SK-N-SH (cell line): ENCODE data around the gene PKN2.

Experiments
- CHD2 ChIP-seq: fragments of 150-350 bp; IDR thresholded peaks from 2 replicates; pipeline ENCODE4 v1.6.1; 2018; ENCODE audit warnings: low read length; ENCODE audit not compliant: partially characterized antibody
- FOXM1 ChIP-seq: IDR thresholded peaks from 2 replicates; pipeline ENCODE4 v1.4.0; 2012; ENCODE audit warnings: low read depth, mild to moderate bottlenecking
- GABPA ChIP-seq: IDR thresholded peaks from 2 replicates; pipeline ENCODE4 v1.4.0; 2012; ENCODE audit warnings: low read depth, mild to moderate bottlenecking
- TF ChIP-seq, protein P1 (sequence below): fragments of 150-350 bp; IDR thresholded peaks from 2 replicates; pipeline ENCODE4 v1.6.1; 2017; ENCODE audit warnings: antibody characterized with exemption, low read length, low read depth, borderline replicate concordance

DNA sequence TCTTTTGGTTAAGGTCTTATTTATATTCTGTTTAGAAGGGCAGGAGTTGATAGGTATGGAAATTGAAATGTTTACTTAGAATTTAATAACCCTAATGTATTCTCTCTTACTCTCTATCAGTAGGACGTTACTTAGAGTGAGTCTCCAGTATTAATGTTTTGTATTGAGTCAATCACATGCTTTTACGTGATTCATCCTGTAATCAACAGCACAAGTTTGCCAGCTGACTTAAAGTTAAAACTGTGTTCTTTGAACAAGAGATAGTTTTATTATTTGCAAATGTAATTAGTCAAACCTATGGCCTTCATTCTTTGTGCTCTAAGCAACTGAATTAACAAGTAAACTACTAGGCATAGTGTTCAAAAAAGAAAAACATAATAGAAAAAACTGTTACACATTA is 57.3 kb downstream of the PKN2 start:
- TF ChIP-seq CHD2 = no peak
- TF ChIP-seq GABPA = no peak
- TF ChIP-seq, protein P1, sequence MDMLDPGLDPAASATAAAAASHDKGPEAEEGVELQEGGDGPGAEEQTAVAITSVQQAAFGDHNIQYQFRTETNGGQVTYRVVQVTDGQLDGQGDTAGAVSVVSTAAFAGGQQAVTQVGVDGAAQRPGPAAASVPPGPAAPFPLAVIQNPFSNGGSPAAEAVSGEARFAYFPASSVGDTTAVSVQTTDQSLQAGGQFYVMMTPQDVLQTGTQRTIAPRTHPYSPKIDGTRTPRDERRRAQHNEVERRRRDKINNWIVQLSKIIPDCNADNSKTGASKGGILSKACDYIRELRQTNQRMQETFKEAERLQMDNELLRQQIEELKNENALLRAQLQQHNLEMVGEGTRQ = no peak
- no peak for TF ChIP-seq FOXM1
